Measurements from ENCODE around the gene CHST13.

Gene CHST13

GRCh38 chr3:126556637-126557414 is 32.9 kb downstream of the CHST13 start:
- POLR2A ChIA-PET = no interaction called here
- Histone ChIP-seq H3K9me3 (ENCODE audit: control insufficient read depth, insufficient read depth, low read depth, low read length) (no peaks in the 10 kb centered on the region), H3K4me3 (ENCODE audit: low read depth, low read length) (no peak overlapping the region), H3K27ac (ENCODE audit: extremely low read depth, low read depth, low read length) (no peak overlapping the region), H3K4me1 (ENCODE audit: control insufficient read depth, insufficient read depth, low read length) (no peaks in the 10 kb centered on the region), H3K36me3 (ENCODE audit: control insufficient read depth in 2 of 2, insufficient read depth in 1 of 2, low read length in 2 of 2) (no peaks in the 10 kb centered on the region)
- TF ChIP-seq ZBTB20 (tag by site-specific recombination; IDR thresholded peaks at IDR 0.05) (no peak), ZNF514 (tag by site-specific recombination; IDR thresholded peaks at IDR 0.05) (no peak), ZBTB7A (tag by site-specific recombination; IDR thresholded peaks at IDR 0.05; ENCODE audit: low read depth) (no peak), ZNF513 (tag by site-specific recombination; IDR thresholded peaks at IDR 0.05) (no peak), ZBTB8A (tag by site-specific recombination; IDR thresholded peaks at IDR 0.05) (no peak), ZNF530 (tag by site-specific recombination; IDR thresholded peaks at IDR 0.05; ENCODE audit: low read depth) (no peak), PRDM1 (tag by site-specific recombination; IDR thresholded peaks at IDR 0.05) (no peak), IKZF3 (tag by site-specific recombination; IDR thresholded peaks at IDR 0.05) (no peak)
- CTCF ChIA-PET = no interaction called here

- ChIA-PET CTCF (no interaction called here), POLR2A (no interaction called here)
- no peak for TF ChIP-seq ZNF292 (tag by site-specific recombination; IDR thresholded peaks at IDR 0.05; ENCODE audit: borderline replicate concordance, low read depth)
- TF ChIP-seq YY1 (tag by site-specific recombination; IDR thresholded peaks at IDR 0.05) = no peak
- no peak for TF ChIP-seq ZNF707 (tag by site-specific recombination; IDR thresholded peaks at IDR 0.05)
- TF ChIP-seq ZNF175 (tag by site-specific recombination; IDR thresholded peaks at IDR 0.05) = no peak
- no peak for TF ChIP-seq ZNF791 (tag by site-specific recombination; IDR thresholded peaks at IDR 0.05)
- TF ChIP-seq ZNF133 (tag by site-specific recombination; IDR thresholded peaks at IDR 0.05) = no peak
- no peak for TF ChIP-seq SETDB1 (IDR thresholded peaks at IDR 0.05; ENCODE audit: insufficient read length, low read length)
- no peak for TF ChIP-seq ZNF580 (tag by site-specific recombination; IDR thresholded peaks at IDR 0.05)
- no peak for TF ChIP-seq ZNF426 (tag by site-specific recombination; IDR thresholded peaks at IDR 0.05)
- no peak for TF ChIP-seq ZNF548 (tag by site-specific recombination; IDR thresholded peaks at IDR 0.05)
- Histone ChIP-seq H3K4me1 (ENCODE audit: control insufficient read depth, insufficient read depth, low read length) (no peaks in the 10 kb centered on the region), H3K36me3 (ENCODE audit: control insufficient read depth in 2 of 2, insufficient read depth in 1 of 2, low read length in 2 of 2) (no peaks in the 10 kb centered on the region), H3K9me3 (ENCODE audit: control insufficient read depth, insufficient read depth, low read depth, low read length) (no peaks in the 10 kb centered on the region), H3K4me3 (ENCODE audit: low read depth, low read length) (no peak overlapping the region), H3K27ac (ENCODE audit: extremely low read depth, low read depth, low read length) (no peak overlapping the region)
These were observed 33.4 kb downstream of the CHST13 start for GRCh38 chr3:126557415-126557745.

- H3K36me3 ChIP-seq (ENCODE audit: control insufficient read depth in 2 of 2, insufficient read depth in 1 of 2, low read length in 2 of 2) = no peaks in the 10 kb centered on the region
- no peaks in the 10 kb centered on the region for H3K4me1 ChIP-seq (ENCODE audit: control insufficient read depth, insufficient read depth, low read length)
- H3K4me3 ChIP-seq (ENCODE audit: low read depth, low read length) = no peak overlapping the region
- POLR2A ChIA-PET = no interaction called here
- no peak overlapping the region for H3K27ac ChIP-seq (ENCODE audit: extremely low read depth, low read depth, low read length)
- CTCF ChIA-PET = no interaction called here
- no peaks in the 10 kb centered on the region for H3K9me3 ChIP-seq (ENCODE audit: control insufficient read depth, insufficient read depth, low read depth, low read length)
- TF ChIP-seq ZNF76 (tag by site-specific recombination; IDR thresholded peaks at IDR 0.05; ENCODE audit: borderline replicate concordance, low read depth) = no peak
- no peak for TF ChIP-seq MYNN (tag by site-specific recombination; IDR thresholded peaks at IDR 0.05; ENCODE audit: borderline replicate concordance)
- no peak for TF ChIP-seq ZNF112 (tag by site-specific recombination; IDR thresholded peaks at IDR 0.05)
- no peak for TF ChIP-seq ZNF133 (tag by site-specific recombination; IDR thresholded peaks at IDR 0.05)
- TF ChIP-seq ZNF341 (tag by site-specific recombination; IDR thresholded peaks at IDR 0.05; ENCODE audit: low read depth) = no peak
- TF ChIP-seq ZBTB17 (tag by site-specific recombination; IDR thresholded peaks at IDR 0.05) = no peak
- TF ChIP-seq ZNF544 (tag by site-specific recombination; IDR thresholded peaks at IDR 0.05) = no peak
- TF ChIP-seq ZNF623 (tag by site-specific recombination; IDR thresholded peaks at IDR 0.05) = no peak
- no peak for TF ChIP-seq KLF8 (tag by site-specific recombination; IDR thresholded peaks at IDR 0.05)
These were observed 33.8 kb downstream of the CHST13 start for GRCh38 chr3:126557761-126558160.
